Measurements from ENCODE around the gene FUBP1. TPM values are rescaled to one million over a fixed set of nuclear protein-coding genes. Genes with fewer than 3 reads are reported as not detected.
A peak's percentile ranks its signal among the peaks of the same experiment; 100 is the strongest.

FUBP1 gene
- total RNA-seq, 1 experiment from 2014 or later, result 208 TPM

DNA sequence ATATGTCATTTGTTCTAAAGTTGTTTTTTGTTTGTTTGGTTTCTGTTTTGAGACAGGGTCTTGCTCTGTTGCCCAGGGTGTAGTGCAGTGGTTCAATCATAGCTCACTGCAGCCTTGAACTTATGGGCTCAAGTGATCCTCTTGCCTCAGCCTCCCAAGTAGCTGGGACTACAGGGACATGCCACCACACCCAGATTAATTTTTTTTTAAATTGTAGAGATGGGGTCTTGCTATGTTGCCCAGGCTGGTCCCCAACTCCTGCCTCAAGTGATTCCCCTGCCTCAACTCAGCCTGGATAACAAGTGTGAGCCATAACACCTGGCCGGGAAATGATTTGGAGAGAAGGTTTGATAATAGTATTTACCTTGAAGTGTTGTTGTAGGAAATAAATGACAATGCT, 72.2 kb downstream of the FUBP1 start:
- DNase-seq (ENCODE audit: low spot score) (no peak), ATAC-seq (no peak)
- TF ChIP-seq ZNF425 (CRISPR knock-in tag; conservative IDR thresholded peaks at IDR 0.05) (no peak), JAZF1 (CRISPR knock-in tag; IDR thresholded peaks at IDR 0.05) (no peak), CREB1 (CRISPR knock-in tag; IDR thresholded peaks at IDR 0.05) (no peak), GTF2I (CRISPR knock-in tag; conservative IDR thresholded peaks at IDR 0.05) (0 out of 2 replicates have a peak, but pooled peaks have one; percentile 29)
- TF ChIP-seq, protein P1, sequence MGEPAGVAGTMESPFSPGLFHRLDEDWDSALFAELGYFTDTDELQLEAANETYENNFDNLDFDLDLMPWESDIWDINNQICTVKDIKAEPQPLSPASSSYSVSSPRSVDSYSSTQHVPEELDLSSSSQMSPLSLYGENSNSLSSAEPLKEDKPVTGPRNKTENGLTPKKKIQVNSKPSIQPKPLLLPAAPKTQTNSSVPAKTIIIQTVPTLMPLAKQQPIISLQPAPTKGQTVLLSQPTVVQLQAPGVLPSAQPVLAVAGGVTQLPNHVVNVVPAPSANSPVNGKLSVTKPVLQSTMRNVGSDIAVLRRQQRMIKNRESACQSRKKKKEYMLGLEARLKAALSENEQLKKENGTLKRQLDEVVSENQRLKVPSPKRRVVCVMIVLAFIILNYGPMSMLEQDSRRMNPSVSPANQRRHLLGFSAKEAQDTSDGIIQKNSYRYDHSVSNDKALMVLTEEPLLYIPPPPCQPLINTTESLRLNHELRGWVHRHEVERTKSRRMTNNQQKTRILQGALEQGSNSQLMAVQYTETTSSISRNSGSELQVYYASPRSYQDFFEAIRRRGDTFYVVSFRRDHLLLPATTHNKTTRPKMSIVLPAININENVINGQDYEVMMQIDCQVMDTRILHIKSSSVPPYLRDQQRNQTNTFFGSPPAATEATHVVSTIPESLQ (CRISPR knock-in tag; IDR thresholded peaks at IDR 0.05), result no peak
- CTCF ChIA-PET, result no interaction called here
- H3K27ac Mint-ChIP-seq, result no peak overlapping the region
- no peaks in the 10 kb centered on the region for H3K36me3 Mint-ChIP-seq
- POLR2A ChIA-PET, result no interaction called here
- no peak overlapping the region for H3K4me3 Mint-ChIP-seq
- no peaks in the 10 kb centered on the region for H3K27me3 Mint-ChIP-seq (ENCODE audit: low read depth)
- H3K9me3 Mint-ChIP-seq, result no peaks in the 10 kb centered on the region
- no peaks in the 10 kb centered on the region for H3K4me1 Mint-ChIP-seq

DNA sequence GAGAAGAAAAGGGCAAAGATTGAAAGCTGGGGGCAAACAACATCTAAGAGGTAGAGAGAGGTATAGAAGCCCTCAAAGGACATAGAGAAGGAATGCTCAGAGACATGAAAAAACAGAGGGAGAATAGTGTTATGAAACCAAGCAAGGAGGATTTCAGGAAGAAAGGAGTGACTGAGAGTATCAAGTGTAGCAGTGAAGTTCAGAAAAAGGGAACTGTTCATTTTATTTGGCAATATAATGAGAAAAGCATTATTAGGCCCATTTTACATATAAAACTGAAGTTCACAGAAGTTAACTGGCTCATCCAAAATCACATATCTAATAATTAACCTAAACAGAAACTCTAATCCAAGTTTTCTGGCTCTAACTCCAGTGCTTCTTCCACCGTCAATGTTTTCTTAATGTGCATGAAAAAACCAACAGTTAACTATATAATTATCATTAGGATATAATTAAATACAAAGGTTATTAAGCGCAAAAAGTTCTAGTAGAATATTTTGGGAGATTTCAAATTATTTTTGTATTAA, 72.8 kb downstream of the FUBP1 start:
- Mint-ChIP-seq H3K4me3 (no peak overlapping the region), H3K27me3 (ENCODE audit: low read depth) (no peaks in the 10 kb centered on the region), H3K27ac (no peak overlapping the region), H3K36me3 (no peaks in the 10 kb centered on the region), H3K9me3 (no peaks in the 10 kb centered on the region), H3K4me1 (no peaks in the 10 kb centered on the region)
- POLR2A ChIA-PET, result no interaction called here
- ATAC-seq (no peak), DNase-seq (ENCODE audit: low spot score) (no peak)
- CTCF ChIA-PET, result interaction anchor here (0.6 kb wide), 2 partner anchors 64 to 199 kb away, joined by 3 to 4 read pairs; no protein-coding TSS in a partner anchor
- TF ChIP-seq MYBL2 (CRISPR knock-in tag; IDR thresholded peaks at IDR 0.05) (no peak), IRF1 (CRISPR knock-in tag; IDR thresholded peaks at IDR 0.05) (no peak)

DNA sequence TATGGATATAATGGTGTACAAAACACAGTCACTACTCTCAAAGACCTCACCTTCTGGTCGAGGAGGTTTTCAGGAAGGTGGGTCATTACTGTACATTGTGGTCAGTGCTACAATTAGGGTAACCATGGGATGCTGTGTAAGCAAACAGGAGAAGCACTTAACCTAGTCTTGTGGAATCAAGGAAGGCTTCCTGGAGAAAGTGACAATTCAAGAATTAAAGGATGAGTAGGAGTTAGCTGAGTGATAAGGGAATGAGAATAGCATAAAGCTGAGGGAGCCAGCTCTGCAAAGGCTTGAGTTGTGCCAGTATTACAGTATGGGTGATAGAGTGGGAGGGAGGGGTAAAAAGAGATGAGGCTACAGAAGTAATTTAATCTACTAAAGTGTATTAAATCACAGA, 73.3 kb downstream of the FUBP1 start:
- ChIA-PET POLR2A (no interaction called here), CTCF (interaction anchor here (0.6 kb wide), 2 partner anchors 64 to 200 kb away, joined by 3 to 4 read pairs; no protein-coding TSS in a partner anchor)
- TF ChIP-seq, protein P2, sequence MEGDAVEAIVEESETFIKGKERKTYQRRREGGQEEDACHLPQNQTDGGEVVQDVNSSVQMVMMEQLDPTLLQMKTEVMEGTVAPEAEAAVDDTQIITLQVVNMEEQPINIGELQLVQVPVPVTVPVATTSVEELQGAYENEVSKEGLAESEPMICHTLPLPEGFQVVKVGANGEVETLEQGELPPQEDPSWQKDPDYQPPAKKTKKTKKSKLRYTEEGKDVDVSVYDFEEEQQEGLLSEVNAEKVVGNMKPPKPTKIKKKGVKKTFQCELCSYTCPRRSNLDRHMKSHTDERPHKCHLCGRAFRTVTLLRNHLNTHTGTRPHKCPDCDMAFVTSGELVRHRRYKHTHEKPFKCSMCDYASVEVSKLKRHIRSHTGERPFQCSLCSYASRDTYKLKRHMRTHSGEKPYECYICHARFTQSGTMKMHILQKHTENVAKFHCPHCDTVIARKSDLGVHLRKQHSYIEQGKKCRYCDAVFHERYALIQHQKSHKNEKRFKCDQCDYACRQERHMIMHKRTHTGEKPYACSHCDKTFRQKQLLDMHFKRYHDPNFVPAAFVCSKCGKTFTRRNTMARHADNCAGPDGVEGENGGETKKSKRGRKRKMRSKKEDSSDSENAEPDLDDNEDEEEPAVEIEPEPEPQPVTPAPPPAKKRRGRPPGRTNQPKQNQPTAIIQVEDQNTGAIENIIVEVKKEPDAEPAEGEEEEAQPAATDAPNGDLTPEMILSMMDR (IDR thresholded peaks at IDR 0.05), result no peak
- TF ChIP-seq SMAD4 (CRISPR knock-in tag; IDR thresholded peaks at IDR 0.05), result no peak
- TF ChIP-seq SP1 (CRISPR knock-in tag; conservative IDR thresholded peaks at IDR 0.05), result no peak
- TF ChIP-seq ZNF219 (CRISPR knock-in tag; IDR thresholded peaks at IDR 0.05; ENCODE audit: borderline replicate concordance), result no peak
- no peak for TF ChIP-seq USF1 (CRISPR knock-in tag; IDR thresholded peaks at IDR 0.05)
- TF ChIP-seq, protein P3, sequence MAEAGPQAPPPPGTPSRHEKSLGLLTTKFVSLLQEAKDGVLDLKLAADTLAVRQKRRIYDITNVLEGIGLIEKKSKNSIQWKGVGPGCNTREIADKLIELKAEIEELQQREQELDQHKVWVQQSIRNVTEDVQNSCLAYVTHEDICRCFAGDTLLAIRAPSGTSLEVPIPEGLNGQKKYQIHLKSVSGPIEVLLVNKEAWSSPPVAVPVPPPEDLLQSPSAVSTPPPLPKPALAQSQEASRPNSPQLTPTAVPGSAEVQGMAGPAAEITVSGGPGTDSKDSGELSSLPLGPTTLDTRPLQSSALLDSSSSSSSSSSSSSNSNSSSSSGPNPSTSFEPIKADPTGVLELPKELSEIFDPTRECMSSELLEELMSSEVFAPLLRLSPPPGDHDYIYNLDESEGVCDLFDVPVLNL (CRISPR knock-in tag; IDR thresholded peaks at IDR 0.05; ENCODE audit: borderline replicate concordance, low read depth), result no peak
- TF ChIP-seq GABPB1 (CRISPR knock-in tag; IDR thresholded peaks at IDR 0.05), result no peak
- TF ChIP-seq ZNF263 (CRISPR knock-in tag; IDR thresholded peaks at IDR 0.05; ENCODE audit: low read depth), result no peak
- TF ChIP-seq CREB1 (CRISPR knock-in tag; IDR thresholded peaks at IDR 0.05), result no peak
- no peak for TF ChIP-seq ZNF671 (CRISPR knock-in tag; IDR thresholded peaks at IDR 0.05)
- TF ChIP-seq, protein P4, sequence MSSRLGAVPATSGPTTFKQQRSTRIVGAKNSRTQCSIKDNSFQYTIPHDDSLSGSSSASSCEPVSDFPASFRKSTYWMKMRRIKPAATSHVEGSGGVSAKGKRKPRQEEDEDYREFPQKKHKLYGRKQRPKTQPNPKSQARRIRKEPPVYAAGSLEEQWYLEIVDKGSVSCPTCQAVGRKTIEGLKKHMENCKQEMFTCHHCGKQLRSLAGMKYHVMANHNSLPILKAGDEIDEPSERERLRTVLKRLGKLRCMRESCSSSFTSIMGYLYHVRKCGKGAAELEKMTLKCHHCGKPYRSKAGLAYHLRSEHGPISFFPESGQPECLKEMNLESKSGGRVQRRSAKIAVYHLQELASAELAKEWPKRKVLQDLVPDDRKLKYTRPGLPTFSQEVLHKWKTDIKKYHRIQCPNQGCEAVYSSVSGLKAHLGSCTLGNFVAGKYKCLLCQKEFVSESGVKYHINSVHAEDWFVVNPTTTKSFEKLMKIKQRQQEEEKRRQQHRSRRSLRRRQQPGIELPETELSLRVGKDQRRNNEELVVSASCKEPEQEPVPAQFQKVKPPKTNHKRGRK (CRISPR knock-in tag; IDR thresholded peaks at IDR 0.05; ENCODE audit: borderline replicate concordance), result no peak
- TF ChIP-seq ZNF317 (CRISPR knock-in tag; IDR thresholded peaks at IDR 0.05; ENCODE audit: borderline replicate concordance, low read depth), result no peak
- TF ChIP-seq IRF1 (CRISPR knock-in tag; IDR thresholded peaks at IDR 0.05), result no peak
- no peak for TF ChIP-seq ZNF121 (CRISPR knock-in tag; IDR thresholded peaks at IDR 0.05)
- no peak for TF ChIP-seq JAZF1 (CRISPR knock-in tag; IDR thresholded peaks at IDR 0.05)

More for the DNA sequence above, 73.3 kb downstream of the FUBP1 start:
- no peak for ATAC-seq
- no peaks in the 10 kb centered on the region for H3K9me3 Mint-ChIP-seq
- no peaks in the 10 kb centered on the region for H3K36me3 Mint-ChIP-seq
- no peaks in the 10 kb centered on the region for H3K27me3 Mint-ChIP-seq (ENCODE audit: low read depth)
- H3K27ac Mint-ChIP-seq, result no peak overlapping the region
- H3K4me3 Mint-ChIP-seq, result no peak overlapping the region
- no peaks in the 10 kb centered on the region for H3K4me1 Mint-ChIP-seq
- DNase-seq (ENCODE audit: low spot score), result no peak

All from WTC11 (cell line).